OCI-LY3 (cell line): Measurements from ENCODE around the gene BBS2.

ENCODE experiments used
- H2AFZ ChIP-seq: fragments of 200-600, 300-600 bp; shearing (Covaris generic); 2 replicates; pipeline ENCODE4 v1.6.0; 2014; ENCODE audit warnings: antibody characterized with exemption, low read depth, low read length
- H3K27ac ChIP-seq: fragments of 200-600, 300-600 bp; sonication (generic); 2 replicates; pipeline ENCODE4 v1.5.1; 2014; ENCODE audit warnings: mild to moderate bottlenecking, low read length, moderate library complexity, mixed read lengths
- H3K27me3 ChIP-seq: fragments of 200-600, 300-600 bp; sonication (generic); 2 replicates; pipeline ENCODE4 v1.6.1; 2014; ENCODE audit warnings: low read depth, low read length, mixed read lengths
- H3K36me3 ChIP-seq: fragments of 200-600, 300-600 bp; sonication (generic); replicated peaks from 2 replicates; pipeline ENCODE3; 2014; ENCODE audit warnings: low read depth, low read length, mixed read lengths
- H3K4me1 ChIP-seq: fragments of 300-600, 200-600 bp; sonication (generic); 2 replicates; pipeline ENCODE4 v1.6.1; 2014; ENCODE audit warnings: low read length, mixed read lengths
- H3K4me2 ChIP-seq: fragments of 200-600, 300-600 bp; sonication (generic); 2 replicates; pipeline ENCODE4 v1.6.1; 2014; ENCODE audit warnings: low read length, mixed read lengths
- H3K4me3 ChIP-seq: fragments of 300-600, 200-600 bp; sonication (generic); 2 replicates; pipeline ENCODE4 v1.5.1; 2014; ENCODE audit warnings: antibody characterized with exemption, mild to moderate bottlenecking, low read length, moderate library complexity
- H3K79me2 ChIP-seq: fragments of 300-600, 200-600 bp; shearing (Covaris generic); 2 replicates; pipeline ENCODE4 v1.6.1; 2014; ENCODE audit warnings: mild to moderate bottlenecking, low read length, mixed read lengths
- H3K9ac ChIP-seq: fragments of 300-600, 200-600 bp; shearing (Covaris generic); 2 replicates; pipeline ENCODE4 v1.6.0; 2014; ENCODE audit warnings: mild to moderate bottlenecking, low read length, moderate library complexity
- H3K9me3 ChIP-seq: fragments of 200-600, 300-600 bp; shearing (Covaris generic); 2 replicates; pipeline ENCODE4 v1.6.1; 2014; ENCODE audit warnings: low read length, mixed read lengths; ENCODE audit not compliant: insufficient read depth
- H4K20me1 ChIP-seq: fragments of 200-600, 300-600 bp; sonication (generic); 2 replicates; pipeline ENCODE4 v1.6.1; 2016; ENCODE audit warnings: low read length, mixed read lengths; ENCODE audit not compliant: insufficient read depth
- EZH2phosphoT487 ChIP-seq: fragments of 200-600 bp; shearing (Covaris generic); IDR thresholded peaks from 2 replicates; pipeline ENCODE4 v1.6.1; 2018; ENCODE audit warnings: antibody characterized with exemption, mixed run types, low read depth
- TF ChIP-seq, protein P1 (sequence below): fragments of 200-600, 300-600 bp; sonication (generic); IDR thresholded peaks from 2 replicates; pipeline ENCODE4 v1.5.1; 2014; ENCODE audit warnings: antibody characterized with exemption, low read length, low read depth

Gene BBS2

DNA sequence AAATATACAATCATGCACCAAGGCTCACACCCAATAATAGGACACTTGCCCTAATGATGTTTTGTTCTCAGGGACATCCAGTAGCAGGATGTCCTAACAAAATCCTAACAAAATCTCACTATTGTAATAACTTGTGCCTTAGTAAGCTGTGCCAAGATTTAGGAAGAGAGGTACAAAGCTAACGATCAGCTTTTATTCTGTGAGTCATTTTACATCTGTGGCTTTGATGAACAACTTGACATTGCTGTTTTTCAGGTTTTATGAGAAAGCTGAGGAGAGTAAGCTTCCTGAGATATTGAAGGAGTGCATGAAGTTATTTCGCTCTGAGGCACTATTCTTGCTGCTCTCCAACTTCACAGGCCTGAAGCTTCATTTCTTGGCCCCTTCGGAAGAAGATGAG is 49.6 kb downstream of the BBS2 start:
- no peak overlapping the region for H2AFZ ChIP-seq
- no peaks in the 10 kb centered on the region for H3K9me3 ChIP-seq
- H3K79me2 ChIP-seq, result no peaks in the 10 kb centered on the region
- H3K27ac ChIP-seq, result no peak overlapping the region
- H3K9ac ChIP-seq, result no peak overlapping the region
- H4K20me1 ChIP-seq, result no peaks in the 10 kb centered on the region
- H3K27me3 ChIP-seq, result no peaks in the 10 kb centered on the region
- TF ChIP-seq EZH2phosphoT487, result no peak
- TF ChIP-seq, protein P1, sequence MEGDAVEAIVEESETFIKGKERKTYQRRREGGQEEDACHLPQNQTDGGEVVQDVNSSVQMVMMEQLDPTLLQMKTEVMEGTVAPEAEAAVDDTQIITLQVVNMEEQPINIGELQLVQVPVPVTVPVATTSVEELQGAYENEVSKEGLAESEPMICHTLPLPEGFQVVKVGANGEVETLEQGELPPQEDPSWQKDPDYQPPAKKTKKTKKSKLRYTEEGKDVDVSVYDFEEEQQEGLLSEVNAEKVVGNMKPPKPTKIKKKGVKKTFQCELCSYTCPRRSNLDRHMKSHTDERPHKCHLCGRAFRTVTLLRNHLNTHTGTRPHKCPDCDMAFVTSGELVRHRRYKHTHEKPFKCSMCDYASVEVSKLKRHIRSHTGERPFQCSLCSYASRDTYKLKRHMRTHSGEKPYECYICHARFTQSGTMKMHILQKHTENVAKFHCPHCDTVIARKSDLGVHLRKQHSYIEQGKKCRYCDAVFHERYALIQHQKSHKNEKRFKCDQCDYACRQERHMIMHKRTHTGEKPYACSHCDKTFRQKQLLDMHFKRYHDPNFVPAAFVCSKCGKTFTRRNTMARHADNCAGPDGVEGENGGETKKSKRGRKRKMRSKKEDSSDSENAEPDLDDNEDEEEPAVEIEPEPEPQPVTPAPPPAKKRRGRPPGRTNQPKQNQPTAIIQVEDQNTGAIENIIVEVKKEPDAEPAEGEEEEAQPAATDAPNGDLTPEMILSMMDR, result no peak
- H3K36me3 ChIP-seq, result peaks cover 63% of the 10 kb centered on the region
- H3K4me3 ChIP-seq, result no peak overlapping the region
- H3K4me2 ChIP-seq, result no peak overlapping the region
- no peaks in the 10 kb centered on the region for H3K4me1 ChIP-seq

DNA sequence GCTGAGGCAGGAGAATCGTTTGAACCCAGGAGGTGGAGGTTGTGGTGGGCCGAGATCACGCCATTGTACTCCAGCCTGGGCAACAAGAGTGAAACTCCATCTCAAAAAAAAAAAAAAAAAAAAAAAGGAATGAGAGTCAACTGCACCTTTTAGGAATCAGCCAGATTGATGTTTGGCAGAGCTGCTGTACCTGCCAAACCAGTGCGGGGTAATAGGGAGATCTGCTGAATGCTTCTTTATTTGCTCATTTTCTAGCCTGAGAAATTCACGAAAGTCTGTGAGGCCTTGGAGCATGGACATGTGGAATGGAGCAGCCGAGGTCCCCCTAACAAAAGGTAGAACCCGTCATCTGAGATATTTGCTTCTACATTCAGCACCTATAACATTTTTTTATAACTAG is 50.1 kb downstream of the BBS2 start:
- no peaks in the 10 kb centered on the region for H4K20me1 ChIP-seq
- H3K9ac ChIP-seq, result no peak overlapping the region

DNA sequence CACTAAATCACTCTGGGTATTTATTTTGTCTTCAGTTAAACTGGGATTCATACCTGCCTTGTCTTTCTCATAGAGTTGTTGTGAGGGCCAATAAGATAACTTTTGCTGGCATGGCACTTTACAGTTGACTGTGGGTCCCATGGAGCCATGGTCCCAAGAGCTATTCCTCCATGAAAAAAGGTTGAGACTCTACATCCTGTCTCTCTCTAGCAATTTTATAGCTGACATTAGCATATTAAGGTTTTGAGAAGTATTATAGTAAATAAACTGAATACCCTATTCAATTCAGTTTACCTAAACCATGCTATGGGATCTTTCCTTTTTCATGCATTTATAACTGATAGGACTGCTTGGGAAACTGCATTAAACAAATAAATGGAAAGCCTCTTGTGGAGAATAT is 51.0 kb downstream of the BBS2 start:
- TF ChIP-seq, protein P1, result no peak
- TF ChIP-seq EZH2phosphoT487, result no peak
- H3K9me3 ChIP-seq, result no peaks in the 10 kb centered on the region
- no peak overlapping the region for H3K9ac ChIP-seq
- no peak overlapping the region for H2AFZ ChIP-seq
- H3K4me3 ChIP-seq, result no peak overlapping the region
- H3K4me2 ChIP-seq, result no peak overlapping the region
- H3K79me2 ChIP-seq, result no peaks in the 10 kb centered on the region
- no peak overlapping the region for H3K27ac ChIP-seq
- H3K4me1 ChIP-seq, result no peaks in the 10 kb centered on the region
- H3K27me3 ChIP-seq, result no peaks in the 10 kb centered on the region
- no peaks in the 10 kb centered on the region for H4K20me1 ChIP-seq
- H3K36me3 ChIP-seq, result peaks cover 62% of the 10 kb centered on the region

More for the DNA sequence above, 50.1 kb downstream of the BBS2 start:
- Histone ChIP-seq H3K4me1 (no peaks in the 10 kb centered on the region), H3K4me3 (no peak overlapping the region), H3K9me3 (no peaks in the 10 kb centered on the region), H3K36me3 (peaks cover 58% of the 10 kb centered on the region), H3K4me2 (no peak overlapping the region), H3K27me3 (no peaks in the 10 kb centered on the region), H3K79me2 (no peaks in the 10 kb centered on the region), H3K27ac (no peak overlapping the region), H2AFZ (no peak overlapping the region)
- no peak for TF ChIP-seq EZH2phosphoT487
- TF ChIP-seq, protein P1, result no peak

DNA sequence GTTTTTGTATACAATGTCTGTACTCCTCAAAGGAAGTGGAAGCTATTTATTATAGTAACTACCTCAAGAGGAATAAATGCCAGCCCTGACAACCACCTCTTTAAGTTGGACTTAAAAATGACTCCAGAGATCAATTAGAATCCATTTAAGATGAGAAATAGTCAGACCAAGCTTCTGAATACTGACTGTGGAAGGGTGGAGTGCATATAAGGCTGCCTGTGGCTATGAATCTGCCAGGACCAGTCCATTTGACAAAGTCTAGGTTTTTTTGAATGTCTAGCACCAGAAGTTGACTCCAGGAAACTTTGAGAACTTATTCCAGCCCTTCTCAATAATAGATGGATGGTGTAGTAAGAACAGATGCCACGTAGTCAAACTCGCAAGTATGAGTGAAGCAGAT is 53.5 kb downstream of the BBS2 start:
- H3K9ac ChIP-seq, result no peak overlapping the region
- H3K36me3 ChIP-seq, result peaks cover 57% of the 10 kb centered on the region
- no peak overlapping the region for H3K4me2 ChIP-seq
- no peak overlapping the region for H3K27ac ChIP-seq
- H3K27me3 ChIP-seq, result no peaks in the 10 kb centered on the region
- H2AFZ ChIP-seq, result no peak overlapping the region
- no peak for TF ChIP-seq EZH2phosphoT487
- TF ChIP-seq, protein P1, result no peak
- no peaks in the 10 kb centered on the region for H3K79me2 ChIP-seq
- no peaks in the 10 kb centered on the region for H3K9me3 ChIP-seq
- no peak overlapping the region for H3K4me3 ChIP-seq
- no peaks in the 10 kb centered on the region for H3K4me1 ChIP-seq
- no peaks in the 10 kb centered on the region for H4K20me1 ChIP-seq
